T-helper 2 cell treated with Interferon-gamma antibody and Interleukin-4, amounts not matched to agents 100 ng/mL and 5 ng/mL, for 36 hours (primary cell): ENCODE results near the gene C22orf42. TPM values are rescaled to one million over a fixed set of nuclear protein-coding genes. Genes with fewer than 3 reads are reported as not detected.
"Not testable (repeated sequence)": the region's sequence is repeated elsewhere in the genome, so short reads cannot be mapped to it uniquely, and the experiment has no call there.

Experiments
- intact Hi-C: fragments of 100-400 bp; cut with micrococcal nuclease; formaldehyde crosslinking; loops from one replicate; pipeline ENCODE4 v1.15.1; 2023
- total RNA-seq: library from RNA; stranded (reverse); gene quantifications from 2 replicates; pipeline ENCODE4 v1.2.3, GENCODE V29; 2022

C22orf42 gene
- total RNA-seq, 1 donor from 2014 or later: not detected

DNA sequence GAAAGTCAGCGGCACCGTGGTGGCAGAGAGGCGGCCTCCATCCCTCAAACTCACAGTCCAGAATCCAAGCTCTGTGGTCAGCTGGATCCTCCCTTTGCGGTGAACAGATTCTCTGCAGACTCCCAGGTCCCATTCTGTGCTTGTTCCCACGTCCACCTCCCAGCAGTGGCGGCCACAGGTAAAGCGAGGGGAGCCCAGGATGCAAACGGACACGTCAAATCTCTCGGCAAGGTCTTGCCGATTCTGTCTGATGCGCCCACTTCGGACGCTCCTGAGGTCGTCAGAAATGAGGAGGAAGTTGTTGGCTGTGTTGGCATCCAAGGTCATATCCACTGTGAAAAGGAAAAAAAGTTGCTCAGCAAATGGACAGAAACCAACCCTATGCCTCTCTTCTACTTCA, 31.9 kb upstream of the C22orf42 start:
- intact Hi-C loops: not testable (repeated sequence)

DNA sequence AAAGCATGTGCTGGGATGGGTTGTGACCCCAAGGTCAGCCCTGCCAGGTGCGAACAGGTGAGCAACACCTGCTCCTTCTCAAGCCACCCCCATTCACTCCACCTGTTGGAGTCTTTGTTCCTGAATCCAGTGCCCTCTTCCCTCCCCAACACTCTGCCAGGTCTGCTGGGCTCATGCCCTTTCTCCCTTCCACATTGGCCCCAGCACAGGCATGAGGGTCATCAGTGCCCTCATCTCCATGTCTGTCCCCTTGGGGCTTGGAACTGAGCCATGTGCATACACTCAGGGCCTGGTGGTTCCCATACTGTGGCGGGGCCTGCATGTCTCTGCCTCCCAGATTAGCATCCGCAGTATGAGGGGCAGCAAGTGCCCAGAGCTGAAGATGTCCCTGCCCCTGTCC, 26.7 kb upstream of the C22orf42 start:
- intact Hi-C loops: no loop called here

DNA sequence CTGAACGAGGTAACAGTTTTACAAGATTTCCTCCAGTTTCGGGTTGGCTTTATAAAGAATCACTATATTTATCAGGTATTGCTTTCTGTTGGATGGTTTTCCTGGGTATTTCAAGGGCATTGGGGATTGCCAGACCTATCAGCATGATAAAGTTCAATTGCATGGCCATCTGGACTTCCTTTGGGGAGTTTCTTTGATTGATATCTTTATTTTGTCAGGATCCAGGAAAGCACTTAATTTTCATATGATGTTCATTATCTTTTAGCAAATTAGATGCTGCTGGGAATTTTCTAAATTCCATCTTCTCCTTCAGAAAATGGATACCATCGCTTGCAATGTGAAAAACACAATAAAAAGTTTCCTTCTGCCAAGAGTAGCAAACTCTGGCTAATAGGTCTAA, 24.5 kb upstream of the C22orf42 start:
- intact Hi-C loops: no loop called here

DNA sequence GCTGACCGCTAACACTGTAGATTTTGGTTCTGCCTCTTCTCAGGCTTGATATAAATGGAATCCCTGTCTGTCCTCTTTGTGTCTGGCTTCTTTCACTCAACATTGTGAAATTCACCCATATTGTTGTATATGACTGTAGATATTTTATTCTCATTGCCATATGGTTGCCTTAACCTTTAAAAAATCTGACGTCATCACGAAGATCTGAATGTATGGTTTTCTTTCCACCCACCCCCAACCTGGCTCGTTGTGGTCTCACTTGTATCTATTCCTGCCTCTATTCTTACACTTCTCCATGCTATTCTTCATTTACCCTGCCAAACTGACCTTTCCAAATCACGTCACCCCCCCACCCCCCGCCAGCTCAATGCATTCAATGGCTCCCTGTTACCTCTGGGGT, 21.9 kb upstream of the C22orf42 start:
- intact Hi-C loops: no loop called here

DNA sequence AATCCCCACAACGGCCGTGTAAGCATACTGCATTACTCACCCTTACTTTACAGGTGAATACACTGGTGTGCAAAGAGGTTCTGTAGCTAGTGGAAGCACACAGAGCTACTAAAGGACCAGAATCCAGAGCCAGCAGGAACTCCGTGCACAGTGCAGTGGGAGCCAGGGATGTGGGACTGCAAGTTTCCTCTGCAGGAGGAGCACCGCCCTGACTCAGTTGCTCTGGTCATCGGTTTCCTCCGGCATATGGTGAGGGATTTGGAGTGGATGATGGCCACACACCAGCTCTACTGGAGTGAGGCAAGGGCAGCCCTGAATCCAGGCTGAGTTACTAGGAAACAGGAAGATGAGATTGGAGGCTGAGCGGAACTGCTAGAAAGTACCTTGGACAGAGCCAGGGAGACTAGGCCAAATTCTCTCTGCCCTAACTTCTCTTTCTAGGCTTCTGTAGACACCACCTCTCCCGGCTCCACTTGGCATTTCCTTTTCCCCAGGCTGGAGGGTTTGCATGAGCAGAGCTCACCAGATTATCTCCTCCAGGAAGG, 18.2 kb upstream of the C22orf42 start:
- intact Hi-C loops: no loop called here

DNA sequence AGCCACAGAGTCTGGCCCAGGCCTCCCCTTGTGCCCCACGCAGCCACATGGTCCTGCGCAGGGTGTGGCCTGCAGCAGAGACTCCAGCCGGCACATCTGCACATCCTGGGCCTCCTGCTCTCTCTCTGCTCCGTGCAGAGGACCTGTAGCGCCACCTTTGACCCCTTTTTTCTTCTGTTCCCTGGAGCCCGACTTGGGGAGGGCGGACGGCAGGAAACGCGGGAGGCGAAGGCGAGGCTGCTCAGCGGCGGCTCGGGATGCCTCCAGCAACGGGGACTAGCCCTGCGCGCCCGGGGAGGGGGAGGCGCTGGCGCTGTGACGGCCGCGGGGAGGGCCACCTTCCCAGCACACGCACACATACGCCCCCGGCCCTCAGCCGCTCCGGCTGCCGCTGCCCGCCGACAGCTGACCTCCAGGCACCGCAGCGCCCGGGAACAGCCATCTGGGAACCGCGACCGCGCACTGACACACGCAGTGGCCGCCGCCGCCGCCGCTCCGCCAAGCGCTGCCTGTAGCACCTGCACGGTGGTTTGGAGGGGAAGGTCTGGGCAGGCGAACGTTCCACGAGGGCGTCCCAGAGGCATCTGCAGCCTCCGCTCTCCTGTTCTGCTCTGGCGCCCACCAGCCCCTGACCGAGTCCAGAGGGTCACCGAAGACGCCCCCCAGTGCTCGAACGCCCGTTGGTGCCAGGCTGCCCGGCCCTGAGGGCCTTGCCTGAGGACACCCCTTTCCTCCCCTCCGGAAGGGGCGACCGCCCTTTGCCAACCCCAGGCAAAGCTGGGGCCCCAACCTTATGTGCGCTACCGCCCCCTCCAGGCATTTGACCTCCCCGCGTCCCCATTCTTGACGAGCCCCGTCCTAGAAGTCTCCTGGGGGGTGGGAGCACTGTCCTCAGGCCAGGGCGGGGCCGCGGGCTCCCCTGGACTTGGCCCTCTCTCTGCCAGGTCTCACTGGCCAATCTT, 16.9 kb upstream of the C22orf42 start:
- intact Hi-C loops: no loop called here

DNA sequence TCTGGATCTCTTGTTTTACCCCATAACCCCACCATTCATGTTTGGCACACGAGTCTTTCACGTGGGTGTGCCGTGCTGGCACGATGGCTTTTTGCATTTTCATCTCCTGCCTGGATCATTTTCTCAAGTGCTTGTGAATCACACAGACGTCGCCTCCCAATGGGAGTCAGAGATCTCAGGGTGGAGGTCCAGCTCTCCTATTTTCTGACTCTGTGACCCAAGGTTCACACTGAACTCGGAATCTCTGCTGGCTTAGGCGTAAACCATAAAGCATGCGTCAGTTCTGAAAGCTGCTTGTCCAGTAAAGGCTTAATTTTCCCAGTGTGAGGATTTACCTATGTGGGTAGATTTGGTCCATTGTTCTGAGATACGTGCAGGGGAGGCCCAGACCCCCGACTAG, 16.0 kb upstream of the C22orf42 start:
- intact Hi-C loops: no loop called here

DNA sequence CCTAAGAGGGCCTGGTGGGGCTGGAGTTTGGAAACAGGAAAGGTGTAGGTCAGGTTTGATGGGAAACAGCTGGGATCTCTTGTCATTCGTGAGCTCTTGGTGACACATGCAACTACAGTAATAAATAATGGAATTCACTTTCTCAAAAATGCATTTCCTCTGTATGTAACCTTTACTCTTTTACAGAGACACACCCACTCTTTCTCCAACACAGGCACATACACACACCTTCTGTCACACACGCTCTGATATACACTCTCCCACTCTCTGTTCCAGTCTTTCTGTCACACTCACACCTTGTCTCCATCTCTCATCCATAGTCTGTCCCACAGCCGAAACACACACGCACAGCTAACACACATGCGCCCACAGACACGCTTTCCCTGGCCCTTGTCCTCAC, 6.6 kb upstream of the C22orf42 start:
- intact Hi-C loops: no loop called here

DNA sequence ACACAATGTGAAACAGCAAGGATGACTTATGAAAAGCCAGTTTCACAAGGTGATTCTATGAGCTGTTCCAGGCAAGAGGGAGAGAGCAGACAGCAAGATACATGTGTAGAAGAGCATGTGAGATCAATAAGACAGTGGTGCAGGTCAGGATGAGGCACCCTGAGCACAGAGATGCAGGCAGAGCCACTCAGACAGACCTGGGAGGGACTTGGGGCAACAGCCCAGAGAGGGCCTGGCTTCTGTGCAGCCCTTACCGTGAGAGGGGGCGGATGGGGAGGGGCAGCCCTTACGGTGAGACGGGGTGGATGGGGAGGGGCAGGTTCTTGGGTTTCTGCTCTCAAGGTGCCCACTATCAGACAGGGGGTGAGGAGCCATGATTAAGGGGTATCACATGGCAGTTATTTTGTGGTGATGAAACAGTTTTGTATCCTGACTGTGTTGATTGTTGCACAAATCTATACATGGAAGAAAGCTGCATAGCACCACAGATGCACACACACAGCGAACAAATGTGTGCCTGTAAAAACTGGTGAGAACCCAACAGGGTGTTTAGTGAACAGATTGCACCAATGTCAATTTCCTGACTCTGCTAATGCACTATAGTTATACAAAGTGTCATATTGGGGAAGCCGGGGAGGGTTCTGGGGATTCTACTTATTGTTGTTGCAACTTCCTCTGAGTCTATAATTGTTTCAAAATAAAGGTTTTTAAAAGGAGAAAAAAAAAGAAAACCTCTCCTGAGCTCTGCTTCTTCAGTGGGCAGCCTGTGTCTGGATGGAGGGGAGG, 5.2 kb upstream of the C22orf42 start:
- intact Hi-C loops: no loop called here

DNA sequence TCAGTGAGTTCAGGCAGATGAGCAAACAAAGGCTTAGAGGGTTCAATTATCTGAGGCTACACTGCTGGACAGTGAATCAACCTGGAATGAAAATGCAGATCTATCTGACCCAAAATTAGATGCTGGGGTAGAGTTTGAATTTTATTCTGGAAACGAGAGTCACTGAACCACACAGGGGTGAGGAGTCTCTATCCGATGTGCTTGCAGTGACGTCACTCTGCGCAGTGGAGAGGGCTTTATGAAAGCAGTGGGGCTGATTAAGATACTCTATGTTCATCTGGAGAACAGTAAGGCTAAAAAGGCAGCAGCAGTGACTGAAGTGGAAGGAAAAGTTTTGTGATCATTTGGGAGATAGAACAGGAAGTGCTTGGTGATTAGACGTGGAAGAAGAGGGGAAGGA, 1.3 kb upstream of the C22orf42 start:
- intact Hi-C loops: not testable (repeated sequence)

DNA sequence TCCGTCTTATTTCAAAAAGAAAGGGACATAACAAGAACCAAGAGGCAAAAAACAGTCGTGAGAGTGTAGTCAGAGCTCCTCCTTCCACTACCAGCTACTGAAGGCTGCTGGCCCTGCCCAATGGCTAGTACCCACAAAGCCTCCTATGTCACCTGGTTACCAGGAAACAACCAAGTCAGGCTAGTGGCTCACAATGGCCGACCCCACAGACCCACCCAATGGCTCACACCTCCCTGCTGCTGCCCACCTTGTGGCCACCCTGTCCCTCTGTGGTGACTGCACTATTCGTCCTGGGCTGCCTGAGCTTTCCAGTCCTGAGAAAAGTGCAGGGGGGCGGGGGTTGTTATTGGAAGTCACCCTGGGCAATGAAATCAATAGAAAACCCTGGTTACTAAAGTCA, 1.5 kb downstream of the C22orf42 start:
- intact Hi-C loops: not testable (repeated sequence)

DNA sequence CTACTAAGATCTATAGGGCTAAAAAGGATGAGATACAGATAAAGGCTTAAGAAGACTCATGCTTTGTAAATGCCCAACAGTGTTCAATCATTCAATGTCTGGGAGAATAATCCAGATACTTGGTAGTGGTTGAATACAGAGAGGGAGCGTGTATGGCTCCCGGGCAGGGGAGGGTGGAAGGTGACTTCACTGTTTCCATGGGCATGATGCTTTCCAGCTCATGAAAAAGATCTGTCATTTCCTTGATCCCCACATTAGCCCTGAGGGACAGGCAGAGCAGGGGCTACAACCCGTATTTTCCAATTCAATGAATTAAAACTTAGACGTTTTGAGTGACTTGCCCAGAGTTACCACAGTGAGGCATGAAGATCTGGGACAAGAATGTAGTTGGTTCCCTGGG, 4.4 kb downstream of the C22orf42 start:
- intact Hi-C loops: not testable (repeated sequence)

DNA sequence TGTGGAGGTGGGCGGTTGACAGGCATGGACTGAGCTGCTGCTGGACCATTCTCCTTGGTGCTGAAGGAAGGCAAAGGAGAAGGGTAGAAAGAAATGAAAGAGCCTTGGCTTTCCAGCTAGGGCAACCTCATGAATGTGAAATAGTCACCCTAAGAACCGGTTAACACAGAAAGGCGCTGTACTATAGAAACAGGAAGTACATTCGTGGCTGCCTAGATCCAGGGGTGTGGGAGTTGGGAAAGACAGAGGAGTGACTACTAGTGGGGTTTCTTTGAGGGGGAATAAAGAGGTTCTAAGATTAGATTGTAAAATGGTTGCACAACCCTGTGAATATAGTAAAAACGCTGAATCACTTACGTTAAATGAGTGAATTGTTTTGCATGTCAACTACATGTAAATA, 7.5 kb downstream of the C22orf42 start:
- intact Hi-C loops: not testable (repeated sequence)

DNA sequence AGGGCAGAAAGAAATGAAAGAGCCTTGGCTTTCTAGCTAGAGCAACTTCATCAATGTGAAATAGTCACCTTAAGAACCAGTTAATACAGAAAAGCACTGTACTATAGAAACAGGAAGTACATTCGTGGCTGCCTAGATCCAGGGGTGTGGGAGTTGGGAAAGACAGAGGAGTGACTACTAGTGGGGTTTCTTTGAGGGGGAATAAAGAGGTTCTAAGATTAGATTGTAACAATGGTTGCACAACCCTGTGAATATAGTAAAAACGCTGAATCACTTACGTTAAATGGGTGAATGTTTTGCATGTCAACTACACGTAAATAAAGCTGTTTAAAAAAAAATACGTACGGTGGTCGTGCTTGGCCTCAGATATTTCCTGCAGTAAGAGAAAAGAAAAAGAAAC, 8.5 kb downstream of the C22orf42 start:
- intact Hi-C loops: not testable (repeated sequence)

DNA sequence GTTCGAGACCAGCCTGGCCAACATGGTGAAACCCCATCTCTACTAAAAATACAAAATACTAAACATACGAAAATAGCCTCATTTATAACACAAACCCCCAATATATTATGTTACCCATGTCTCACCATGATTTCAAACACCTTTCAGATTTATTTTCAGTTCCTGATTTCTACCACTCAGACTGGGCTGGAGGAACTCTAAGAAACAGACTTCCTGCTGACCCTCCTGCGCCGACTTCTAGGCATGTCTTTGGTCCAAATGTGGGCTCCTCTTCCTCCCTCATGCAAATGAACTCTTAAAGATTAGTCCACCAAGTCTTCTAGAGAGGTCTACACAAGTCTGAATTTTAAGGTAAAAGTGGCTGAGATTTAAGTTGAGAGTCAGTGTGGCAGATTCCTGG, 10.7 kb downstream of the C22orf42 start:
- intact Hi-C loops: not testable (repeated sequence)

DNA sequence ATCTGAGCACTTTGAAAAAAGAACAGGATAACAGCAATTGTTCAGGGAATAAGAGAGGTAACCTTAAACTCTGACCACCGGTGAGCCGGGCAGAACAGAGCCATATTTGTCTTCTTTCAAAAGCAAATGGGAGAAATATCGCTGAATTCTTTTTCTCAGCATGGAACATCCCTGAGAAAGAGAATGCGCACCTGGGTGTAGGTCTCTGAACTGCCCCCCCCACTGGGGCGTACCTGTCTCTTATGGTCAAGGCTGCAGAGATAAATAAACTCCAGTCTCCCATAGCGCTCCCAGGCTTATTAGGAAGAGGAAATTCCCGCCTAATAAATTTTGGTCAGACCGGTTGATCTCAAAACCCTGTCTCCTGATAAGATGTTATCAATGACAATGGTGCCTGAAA, 12.0 kb downstream of the C22orf42 start:
- intact Hi-C loops: not testable (repeated sequence)

DNA sequence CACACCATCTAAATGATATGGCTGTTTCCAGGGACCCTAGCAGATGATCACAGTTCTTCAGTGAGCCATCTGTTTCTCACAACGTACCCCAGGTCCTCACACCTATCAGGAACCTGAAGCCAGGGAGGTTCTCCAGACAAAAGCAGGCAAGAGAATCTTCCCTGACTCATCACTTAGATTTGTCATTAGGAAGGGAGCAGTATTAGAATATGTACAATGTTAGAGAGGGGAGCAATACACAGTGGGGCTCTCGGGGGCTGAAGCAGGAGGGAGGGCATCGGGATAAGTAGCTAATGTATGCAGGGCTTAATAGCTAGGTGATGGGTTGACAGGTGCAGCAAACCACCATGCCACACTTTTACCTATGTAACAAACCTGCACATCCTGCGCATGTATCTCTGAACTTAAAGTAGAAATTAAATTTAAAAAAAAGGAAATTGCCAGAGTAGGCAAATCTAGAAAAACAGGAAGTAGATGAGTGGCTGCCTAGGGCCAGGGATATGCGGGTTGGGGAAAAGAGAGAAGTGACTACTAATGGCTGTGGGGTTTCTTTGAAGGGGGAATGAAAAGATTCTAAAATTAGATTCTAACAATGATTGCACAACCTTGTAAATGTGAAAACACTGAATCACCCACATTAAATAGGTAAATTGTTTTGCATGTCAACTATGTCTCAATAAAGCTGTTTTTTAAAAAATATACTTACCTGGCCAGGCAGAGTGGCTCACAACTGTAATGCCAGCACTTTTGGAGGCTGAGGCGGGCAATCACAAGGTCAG, 14.4 kb downstream of the C22orf42 start:
- intact Hi-C loops: loop anchor here (5.0 kb wide), 1 partner anchor 63 kb away; the partner anchor contains the start of gene RFPL2

DNA sequence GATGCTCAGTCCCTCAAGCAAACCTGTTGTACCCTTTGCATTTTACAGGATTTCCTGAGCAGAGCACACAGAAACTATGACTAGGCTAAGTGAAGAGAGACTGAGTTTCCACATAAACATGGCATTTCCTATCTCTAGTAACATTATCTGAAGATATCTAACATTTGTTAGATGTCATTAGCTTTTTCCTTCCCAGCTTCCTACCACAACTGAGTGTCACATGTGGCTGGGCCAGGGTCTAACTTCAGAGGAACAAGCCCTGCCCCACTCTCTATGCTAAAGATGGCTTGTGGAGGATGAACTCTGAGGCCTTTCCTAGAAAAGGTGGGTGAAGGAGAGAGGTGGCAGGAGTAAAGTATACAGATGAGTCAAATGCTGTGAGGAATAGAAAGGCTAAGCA, 16.5 kb downstream of the C22orf42 start:
- intact Hi-C loops: loop anchor here (2.0 to 5.0 kb wide), 2 partner anchors 65 to 330 kb away; partner anchors contain the start of gene RFPL2

DNA sequence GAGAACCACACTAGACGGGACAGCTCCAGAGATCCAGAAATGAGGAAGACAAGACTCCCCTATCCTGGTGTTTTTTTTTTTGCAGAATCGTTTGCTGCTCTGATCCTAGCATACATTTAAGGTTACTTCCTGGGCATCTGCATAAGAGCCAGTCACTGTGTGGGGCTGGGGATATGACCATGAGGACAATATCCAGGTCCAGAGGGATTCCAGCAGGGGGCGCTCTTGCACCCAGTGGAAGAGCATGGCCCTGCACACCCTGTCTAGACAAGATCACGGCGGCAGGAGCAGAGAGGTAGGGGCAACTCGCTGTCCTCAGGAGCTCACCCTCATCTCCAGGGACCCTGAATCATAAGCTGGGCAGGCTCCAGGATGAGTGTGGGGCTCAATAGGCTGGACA, 18.4 kb downstream of the C22orf42 start:
- intact Hi-C loops: loop anchor here (5.0 kb wide), 1 partner anchor 67 kb away; the partner anchor contains the start of gene RFPL2

DNA sequence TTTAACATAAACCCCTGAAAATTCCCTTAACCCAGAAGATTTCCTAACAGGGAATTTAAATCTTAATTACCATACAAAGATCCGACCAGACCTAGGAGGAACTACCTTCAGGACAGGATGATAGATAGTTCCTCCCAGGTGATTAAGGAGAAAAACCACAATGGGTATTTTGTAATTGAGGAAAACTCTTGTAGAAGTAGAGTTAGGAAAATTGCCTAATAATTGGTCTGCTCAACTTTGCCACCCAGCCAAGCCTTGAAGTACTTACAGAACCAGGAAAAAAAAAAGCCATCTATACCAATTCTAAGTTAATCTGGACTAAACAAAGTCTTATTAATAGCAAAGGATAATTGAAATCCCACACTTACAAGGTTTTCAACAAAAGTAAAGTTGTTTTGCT, 20.5 kb downstream of the C22orf42 start:
- intact Hi-C loops: loop anchor here (5.0 kb wide), 1 partner anchor 386 kb away; the partner anchor contains the start of genes DEPDC5 and PRR14L
